ENCODE results near the gene KCNJ12.
"Not testable (repeated sequence)": the region's sequence is repeated elsewhere in the genome, so short reads cannot be mapped to it uniquely, and the experiment has no call there.

DNA sequence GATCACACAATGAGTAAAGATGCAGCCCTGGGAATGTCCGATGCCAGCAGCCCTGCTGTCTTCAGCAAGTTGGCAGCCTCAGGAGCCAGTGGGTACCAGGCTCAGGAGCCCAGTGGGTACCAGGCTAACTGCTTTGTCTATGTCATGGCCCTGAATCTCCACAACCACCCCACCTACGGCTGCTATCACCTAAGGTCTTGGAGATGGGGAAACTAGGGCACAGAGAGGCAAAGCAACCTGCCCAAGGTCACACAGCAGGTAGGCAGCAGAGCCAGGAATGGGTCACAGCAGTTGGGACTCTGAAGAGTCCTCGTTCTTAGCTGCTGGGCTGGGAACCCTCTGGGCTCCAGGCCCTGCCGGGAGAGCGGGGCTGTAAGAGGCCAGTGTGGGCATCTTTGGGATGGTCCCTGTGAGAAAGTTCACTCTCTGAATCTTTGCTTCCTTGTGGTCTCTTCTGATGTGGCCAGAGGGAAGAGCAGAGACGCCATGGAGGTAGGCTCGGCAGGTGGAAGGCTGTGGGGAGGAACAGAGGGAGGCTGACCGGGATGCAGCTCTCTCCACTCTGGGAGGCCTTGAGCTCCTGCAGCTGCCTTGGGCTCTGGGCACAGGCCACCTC is 34.1 kb upstream of the KCNJ12 start:
- TF ChIP-seq, protein P1, sequence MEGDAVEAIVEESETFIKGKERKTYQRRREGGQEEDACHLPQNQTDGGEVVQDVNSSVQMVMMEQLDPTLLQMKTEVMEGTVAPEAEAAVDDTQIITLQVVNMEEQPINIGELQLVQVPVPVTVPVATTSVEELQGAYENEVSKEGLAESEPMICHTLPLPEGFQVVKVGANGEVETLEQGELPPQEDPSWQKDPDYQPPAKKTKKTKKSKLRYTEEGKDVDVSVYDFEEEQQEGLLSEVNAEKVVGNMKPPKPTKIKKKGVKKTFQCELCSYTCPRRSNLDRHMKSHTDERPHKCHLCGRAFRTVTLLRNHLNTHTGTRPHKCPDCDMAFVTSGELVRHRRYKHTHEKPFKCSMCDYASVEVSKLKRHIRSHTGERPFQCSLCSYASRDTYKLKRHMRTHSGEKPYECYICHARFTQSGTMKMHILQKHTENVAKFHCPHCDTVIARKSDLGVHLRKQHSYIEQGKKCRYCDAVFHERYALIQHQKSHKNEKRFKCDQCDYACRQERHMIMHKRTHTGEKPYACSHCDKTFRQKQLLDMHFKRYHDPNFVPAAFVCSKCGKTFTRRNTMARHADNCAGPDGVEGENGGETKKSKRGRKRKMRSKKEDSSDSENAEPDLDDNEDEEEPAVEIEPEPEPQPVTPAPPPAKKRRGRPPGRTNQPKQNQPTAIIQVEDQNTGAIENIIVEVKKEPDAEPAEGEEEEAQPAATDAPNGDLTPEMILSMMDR (IDR thresholded peaks at IDR 0.05): not testable (repeated sequence)
- TF ChIP-seq EP300, POLR2A, POLR2AphosphoS5 (IDR thresholded peaks at IDR 0.05): not testable (repeated sequence)

All from suprapubic skin (tissue), 4 donors.